SK-N-SH (cell line): ENCODE measurements around the gene BMI1. TPM values are rescaled to one million over a fixed set of nuclear protein-coding genes. Genes with fewer than 3 reads are reported as not detected.

Source experiments
- CTCF ChIA-PET: fragments of 300-600, 350-600 bp; formaldehyde crosslinking; extraction: SDS; loops from one replicate; lab custom pipeline; 2021; lab: Yijun Ruan, JAX
- POLR2A ChIA-PET: fragments of 350-600 bp; sonication (Branson Sonifier 250); formaldehyde crosslinking; extraction: SDS; loops from one replicate; lab custom pipeline; 2020; ENCODE audit warnings: antibody characterized with exemption, inconsistent platforms; lab: Yijun Ruan, JAX
- DNase-seq: peaks from one replicate; pipeline ENCODE4 v3.0.0; 2012
- H2AFZ ChIP-seq: fragments of 200-600 bp; sonication (generic); 2 replicates; pipeline ENCODE4 v1.8.1; 2016; ENCODE audit warnings: antibody characterized with exemption, mild to moderate bottlenecking, low read depth
- H3F3A ChIP-seq: fragments of 200-600 bp; sonication (generic); replicated peaks from 2 replicates; pipeline ENCODE3; 2016; ENCODE audit warnings: antibody characterized with exemption, mild to moderate bottlenecking; ENCODE audit not compliant: insufficient read depth
- H3K27ac ChIP-seq, 2 experiments: fragments of 200-500 bp in 1 of 2; fragments of 200-600 bp in 1 of 2; sonication (Bioruptor generic) in 1 of 2; sonication (generic), shearing (Covaris generic) in 1 of 2; 2 replicates each; pipeline versions ENCODE4 v1.5.1 to v1.6.1; 2014 to 2016; ENCODE audit warnings: low read depth in 2 of 2, inconsistent platforms in 1 of 2, low read length in 1 of 2, mild to moderate bottlenecking in 1 of 2, mixed read lengths in 1 of 2
- H3K27me3 ChIP-seq: fragments of 200-600 bp; sonication (generic), shearing (Covaris generic); 2 replicates; pipeline ENCODE4 v1.6.1; 2016; ENCODE audit warnings: mixed run types; ENCODE audit not compliant: insufficient read depth
- H3K36me3 ChIP-seq, 2 experiments: fragments of 200-500 bp in 1 of 2; fragments of 200-600 bp in 1 of 2; sonication (Bioruptor generic) in 1 of 2; sonication (generic) in 1 of 2; replicated peaks in 1 of 2; 2 replicates each; pipeline versions ENCODE3 to v1.5.1; 2014 to 2016; ENCODE audit warnings: low read length in 1 of 2, mild to moderate bottlenecking in 1 of 2; ENCODE audit not compliant: insufficient read depth in 2 of 2, control insufficient read depth in 1 of 2
- H3K4me1 ChIP-seq, 2 experiments: fragments of 200-500 bp in 1 of 2; fragments of 200-600 bp in 1 of 2; sonication (Bioruptor generic) in 1 of 2; sonication (generic), shearing (Covaris generic) in 1 of 2; 2 replicates each; pipeline versions ENCODE4 v1.5.1 to v1.6.1; 2014 to 2016; ENCODE audit warnings: low read depth in 1 of 2, low read length in 1 of 2, mixed run types in 1 of 2; ENCODE audit not compliant: insufficient read depth in 2 of 2, control insufficient read depth in 1 of 2
- H3K4me2 ChIP-seq: fragments of 200-600 bp; sonication (generic), shearing (Covaris generic); 2 replicates; pipeline ENCODE4 v1.6.1; 2017; ENCODE audit warnings: mixed run types
- H3K4me3 ChIP-seq, 2 experiments: fragments of 200-500 bp in 1 of 2; fragments of 200-600 bp in 1 of 2; sonication (Bioruptor generic) in 1 of 2; sonication (generic), shearing (Covaris generic) in 1 of 2; 2 replicates each; pipeline versions ENCODE4 v1.5.1 to v1.8.1; 2014 to 2016; ENCODE audit warnings: low read depth in 2 of 2, inconsistent platforms in 1 of 2, low read length in 1 of 2, mild to moderate bottlenecking in 1 of 2, mixed read lengths in 1 of 2, moderate library complexity in 1 of 2
- H3K79me2 ChIP-seq: fragments of 200-600 bp; sonication (generic); 2 replicates; pipeline ENCODE4 v1.8.1; 2017; ENCODE audit warnings: mild to moderate bottlenecking; ENCODE audit not compliant: insufficient read depth
- H3K9ac ChIP-seq: fragments of 200-600 bp; sonication (generic); 2 replicates; pipeline ENCODE4 v1.6.1; 2017; ENCODE audit warnings: mixed run types
- H3K9me2 ChIP-seq: fragments of 200-600 bp; sonication (generic); 2 replicates; pipeline ENCODE4 v1.6.1; 2017; ENCODE audit warnings: mixed run types
- H3K9me3 ChIP-seq: fragments of 200-600 bp; sonication (generic); 2 replicates; pipeline ENCODE4 v1.6.1; 2017; ENCODE audit warnings: mixed run types, mild to moderate bottlenecking, moderate library complexity
- H4K20me1 ChIP-seq: fragments of 200-600 bp; sonication (generic); 2 replicates; pipeline ENCODE4 v1.6.1; 2017; ENCODE audit warnings: mild to moderate bottlenecking, mixed run types; ENCODE audit not compliant: insufficient read depth
- CHD2 ChIP-seq: fragments of 150-350 bp; IDR thresholded peaks from 2 replicates; pipeline ENCODE4 v1.6.1; 2018; ENCODE audit warnings: low read length; ENCODE audit not compliant: partially characterized antibody
- ELF1 ChIP-seq: IDR thresholded peaks from 2 replicates; pipeline ENCODE4 v1.4.0; 2012
- EZH2phosphoT487 ChIP-seq: fragments of 200-600 bp; sonication (generic); IDR thresholded peaks from 2 replicates; pipeline ENCODE4 v1.6.1; 2017; ENCODE audit warnings: low read depth, mixed run types, mild to moderate bottlenecking, antibody characterized with exemption, moderate library complexity, borderline replicate concordance
- FOXJ3 ChIP-seq: sonication (generic); formaldehyde crosslinking; IDR thresholded peaks from 2 replicates; pipeline ENCODE4 v1.5.1; 2020; ENCODE audit warnings: mild to moderate bottlenecking, missing genetic modification reagents
- FOXM1 ChIP-seq: IDR thresholded peaks from 2 replicates; pipeline ENCODE4 v1.4.0; 2012; ENCODE audit warnings: low read depth, mild to moderate bottlenecking
- GABPA ChIP-seq: IDR thresholded peaks from 2 replicates; pipeline ENCODE4 v1.4.0; 2012; ENCODE audit warnings: low read depth, mild to moderate bottlenecking
- JUND ChIP-seq: IDR thresholded peaks from 2 replicates; pipeline ENCODE4 v1.4.0; 2012
- MEF2A ChIP-seq: IDR thresholded peaks from 2 replicates; pipeline ENCODE4 v1.4.0; 2012; ENCODE audit warnings: low read depth, borderline replicate concordance
- MXI1 ChIP-seq: IDR thresholded peaks from 2 replicates; pipeline ENCODE4 v1.6.1; 2012; ENCODE audit warnings: mild to moderate bottlenecking, low read depth, low read length, improper control_type of control experiment
- NFIC ChIP-seq: IDR thresholded peaks from 2 replicates; pipeline ENCODE4 v1.4.0; 2012; ENCODE audit warnings: borderline replicate concordance
- POLR2AphosphoS5 ChIP-seq: IDR thresholded peaks from 2 replicates; pipeline ENCODE4 v1.6.1; 2012; ENCODE audit warnings: low read depth, low read length
- RCOR1 ChIP-seq: fragments of 150-350 bp; IDR thresholded peaks from 2 replicates; pipeline ENCODE4 v1.6.1; 2017; ENCODE audit warnings: antibody characterized with exemption, low read length
- RFX5 ChIP-seq: IDR thresholded peaks from 2 replicates; pipeline ENCODE4 v1.6.1; 2012; ENCODE audit warnings: mild to moderate bottlenecking, improper control_type of control experiment, low read length
- RXRA ChIP-seq: IDR thresholded peaks from 2 replicates; pipeline ENCODE4 v1.4.0; 2012; ENCODE audit warnings: low read depth, mild to moderate bottlenecking, borderline replicate concordance
- SMC3 ChIP-seq: IDR thresholded peaks from 2 replicates; pipeline ENCODE4 v1.6.1; 2012; ENCODE audit warnings: low read depth, low read length, improper control_type of control experiment
- TAF1 ChIP-seq: IDR thresholded peaks from 2 replicates; pipeline ENCODE4 v1.6.1; 2012; ENCODE audit warnings: low read depth, mild to moderate bottlenecking, low read length, moderate library complexity, borderline replicate concordance
- TCF12 ChIP-seq: IDR thresholded peaks from 2 replicates; pipeline ENCODE4 v1.4.0; 2012
- USF1 ChIP-seq: IDR thresholded peaks from 2 replicates; pipeline ENCODE4 v1.4.0; 2012; ENCODE audit warnings: low read depth, borderline replicate concordance
- YY1 ChIP-seq: IDR thresholded peaks from 2 replicates; pipeline ENCODE4 v1.4.0; 2012; ENCODE audit warnings: low read depth, mild to moderate bottlenecking
- ZBTB33 ChIP-seq: IDR thresholded peaks from 2 replicates; pipeline ENCODE4 v1.4.0; 2012; ENCODE audit warnings: low read depth, borderline replicate concordance
- WGBS: methylation state at CpG from one replicate; pipeline ENCODE4 v1.1.6; 2017; ENCODE audit warnings: low lambda C conversion rate; 5-methylcytosine and 5-hydroxymethylcytosine counted together
- polyA plus RNA-seq, 3 experiments: library from polyadenylated mRNA; depleted of rRNA; stranded (reverse); fragments of >200 nt; gene quantifications; 2 replicates each; pipeline ENCODE4 v1.2.3, GENCODE V29; 2012
- TF ChIP-seq, protein P1 (sequence below): IDR thresholded peaks from 2 replicates; pipeline ENCODE4 v1.4.0; 2012; ENCODE audit warnings: low read depth

BMI1 gene
- polyA plus RNA-seq, 1 of the 3 experiments (the other 2 are of a cell fraction): 15.5 TPM

DNA sequence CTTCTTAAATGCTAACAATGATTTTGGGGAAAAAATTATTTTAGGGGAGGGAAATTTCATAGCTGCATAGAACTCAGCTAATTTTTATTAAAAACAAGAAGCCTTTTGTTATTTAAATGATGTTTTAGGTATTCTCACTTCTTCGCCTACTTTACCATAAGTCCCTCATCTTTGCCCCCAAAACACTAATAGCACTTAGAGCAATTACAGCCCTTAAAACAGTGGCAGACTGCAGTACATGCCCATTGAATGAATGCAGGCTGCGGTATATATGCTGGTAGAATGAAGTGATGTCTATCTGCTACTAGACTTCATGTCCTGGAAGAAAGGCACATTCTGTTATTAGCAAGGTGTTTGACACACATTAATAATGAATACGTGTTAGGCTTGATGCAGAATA, 21.5 kb downstream of the BMI1 start:
- POLR2A ChIA-PET: no interaction called here
- WGBS: 70% methylated on average over 3 of the region's 3 CpGs
- DNase-seq: no peak
- H4K20me1 ChIP-seq: no peaks in the 10 kb centered on the region
- CTCF ChIA-PET: interaction anchor here (1.0 kb wide), 2 partner anchors 144 to 740 kb away, joined by 3 read pairs; no protein-coding TSS in a partner anchor
- H3K9ac ChIP-seq: no peak overlapping the region
- no peak overlapping the region for H2AFZ ChIP-seq
- no peak overlapping the region for H3K27ac ChIP-seq
- no peaks in the 10 kb centered on the region for H3K9me3 ChIP-seq
- H3K36me3 ChIP-seq: no peaks in the 10 kb centered on the region
- H3K4me3 ChIP-seq: no peak overlapping the region
- H3K9me2 ChIP-seq: no peaks in the 10 kb centered on the region
- H3K4me1 ChIP-seq: peaks cover 0 to 13% of the 10 kb centered on the region in 2 experiments; a peak in 2 of 4 replicates
- H3F3A ChIP-seq: no peaks in the 10 kb centered on the region
- TF ChIP-seq ZBTB33 (no peak), FOXM1 (no peak), NFIC (no peak), TAF1 (no peak), ELF1 (no peak), TCF12 (no peak), RXRA (no peak), SMC3 (no peak), JUND (no peak), RFX5 (no peak), YY1 (no peak), MEF2A (no peak), GABPA (no peak), FOXJ3 (no peak)
- TF ChIP-seq, protein P1, sequence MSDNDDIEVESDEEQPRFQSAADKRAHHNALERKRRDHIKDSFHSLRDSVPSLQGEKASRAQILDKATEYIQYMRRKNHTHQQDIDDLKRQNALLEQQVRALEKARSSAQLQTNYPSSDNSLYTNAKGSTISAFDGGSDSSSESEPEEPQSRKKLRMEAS: no peak
- peaks cover 55% of the 10 kb centered on the region for H3K27me3 ChIP-seq
- no peak overlapping the region for H3K4me2 ChIP-seq
- no peaks in the 10 kb centered on the region for H3K79me2 ChIP-seq

DNA sequence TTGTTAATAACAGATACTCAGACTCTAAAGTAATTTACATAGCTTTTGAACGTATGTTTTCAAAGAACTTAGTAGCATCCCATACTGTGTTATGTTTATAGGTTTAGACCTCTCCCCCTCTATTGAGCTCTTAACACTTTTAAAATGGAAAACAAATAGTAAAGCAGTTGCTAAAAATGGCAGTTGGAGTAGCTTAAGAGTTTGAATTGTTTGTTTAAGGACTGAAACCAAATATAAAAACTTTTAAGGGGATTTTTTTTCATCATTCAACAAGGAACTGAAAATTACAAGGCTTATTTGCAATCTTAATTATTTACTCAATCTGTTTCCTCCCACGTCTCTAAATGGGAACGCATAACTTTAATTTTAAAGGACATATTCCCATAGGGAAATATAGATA, 22.8 kb downstream of the BMI1 start:
- peaks cover 42% of the 10 kb centered on the region for H3K27me3 ChIP-seq
- POLR2A ChIA-PET: no interaction called here
- no peak for TF ChIP-seq RFX5
- no peak for TF ChIP-seq RCOR1
- no peak for TF ChIP-seq MXI1
- TF ChIP-seq USF1: no peak
- TF ChIP-seq POLR2AphosphoS5: no peak
- no peak for TF ChIP-seq ELF1
- no peak for TF ChIP-seq FOXM1
- TF ChIP-seq CHD2: no peak
- TF ChIP-seq EZH2phosphoT487: no peak
- TF ChIP-seq, all 33 proteins: peak for 0

More for the DNA sequence above, 22.8 kb downstream of the BMI1 start:
- CTCF ChIA-PET: interaction anchor here (1.0 to 1.7 kb wide), 2 partner anchors 11 to 28 kb away, joined by 3 to 4 read pairs; partner anchors contain the start of gene COMMD3
- no peak overlapping the region for H3K4me2 ChIP-seq
- no peaks in the 10 kb centered on the region for H3K9me2 ChIP-seq
- no peaks in the 10 kb centered on the region for H3K9me3 ChIP-seq
- DNase-seq: no peak
- H3F3A ChIP-seq: no peaks in the 10 kb centered on the region
- H3K4me3 ChIP-seq: no peak overlapping the region
- H2AFZ ChIP-seq: no peak overlapping the region
- H3K4me1 ChIP-seq: peaks cover 0 to 13% of the 10 kb centered on the region in 2 experiments; a peak in 2 of 4 replicates
- H3K9ac ChIP-seq: no peak overlapping the region
- H3K79me2 ChIP-seq: no peaks in the 10 kb centered on the region
- H4K20me1 ChIP-seq: no peaks in the 10 kb centered on the region
- no peaks in the 10 kb centered on the region for H3K36me3 ChIP-seq
- H3K27ac ChIP-seq: no peak overlapping the region
- WGBS: 60% methylated on average over 3 of the region's 3 CpGs
